ENCODE measurements around the gene DIP2A.
A peak's percentile ranks its signal among the peaks of the same experiment; 100 is the strongest.

Gene DIP2A

DNA sequence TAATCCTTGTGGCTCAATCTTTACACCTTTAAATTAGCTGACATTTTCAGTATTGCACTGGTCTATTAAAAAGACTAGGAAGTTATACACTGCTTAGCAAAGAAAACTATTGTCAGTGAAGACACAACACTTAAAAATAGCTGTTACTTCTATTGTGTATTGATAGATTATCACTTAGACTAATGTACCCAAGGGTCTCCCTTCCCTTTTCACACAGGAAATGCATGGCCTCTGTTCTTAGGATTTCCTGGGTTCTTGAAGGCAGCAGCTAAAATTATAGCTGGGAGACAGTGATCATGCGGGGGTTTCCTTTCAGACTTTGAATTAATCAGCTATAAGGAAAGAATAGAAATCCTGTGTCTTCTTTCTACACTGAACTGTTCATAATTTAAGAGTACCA, 12.8 kb downstream of the DIP2A start:
- H3K27me3 Mint-ChIP-seq, result no peaks in the 10 kb centered on the region
- no peak overlapping the region for H3K4me3 Mint-ChIP-seq
- peaks cover 10% of the 10 kb centered on the region for H3K36me3 Mint-ChIP-seq
- H3K9me3 Mint-ChIP-seq, result no peaks in the 10 kb centered on the region
- ATAC-seq (ENCODE audit: low read depth) (no peak), DNase-seq (ENCODE audit: low spot score in 2 of 2) (no peak)
- peaks cover 19% of the 10 kb centered on the region for H3K4me1 Mint-ChIP-seq
- no peak overlapping the region for H3K27ac Mint-ChIP-seq

DNA sequence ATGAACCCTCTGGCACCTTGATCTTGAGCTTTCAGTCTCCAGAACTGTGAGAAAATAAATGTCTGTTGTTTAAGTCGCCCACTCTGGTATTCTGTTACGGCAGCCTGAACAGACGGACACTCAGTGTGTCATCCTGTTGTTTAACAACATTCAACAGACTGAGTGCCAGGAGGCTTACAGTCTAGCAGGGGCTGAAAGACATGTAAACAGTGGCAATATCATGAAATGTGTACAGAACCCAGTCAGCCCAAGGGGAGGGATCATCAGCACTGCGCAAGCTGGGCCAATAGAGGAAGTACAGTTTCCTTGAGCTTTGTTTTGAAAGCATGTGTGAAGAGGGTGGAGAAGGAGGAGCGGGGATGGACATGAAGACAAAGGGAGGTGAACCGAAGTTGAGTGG, 13.6 kb downstream of the DIP2A start:
- Mint-ChIP-seq H3K36me3 (peaks cover 12% of the 10 kb centered on the region), H3K4me1 (peaks cover 21% of the 10 kb centered on the region), H3K4me3 (no peak overlapping the region), H3K9me3 (no peaks in the 10 kb centered on the region), H3K27ac (no peak overlapping the region), H3K27me3 (no peaks in the 10 kb centered on the region)
- DNase-seq (ENCODE audit: low spot score in 2 of 2) (no peak), ATAC-seq (ENCODE audit: low read depth) (peak; percentile 59)

DNA sequence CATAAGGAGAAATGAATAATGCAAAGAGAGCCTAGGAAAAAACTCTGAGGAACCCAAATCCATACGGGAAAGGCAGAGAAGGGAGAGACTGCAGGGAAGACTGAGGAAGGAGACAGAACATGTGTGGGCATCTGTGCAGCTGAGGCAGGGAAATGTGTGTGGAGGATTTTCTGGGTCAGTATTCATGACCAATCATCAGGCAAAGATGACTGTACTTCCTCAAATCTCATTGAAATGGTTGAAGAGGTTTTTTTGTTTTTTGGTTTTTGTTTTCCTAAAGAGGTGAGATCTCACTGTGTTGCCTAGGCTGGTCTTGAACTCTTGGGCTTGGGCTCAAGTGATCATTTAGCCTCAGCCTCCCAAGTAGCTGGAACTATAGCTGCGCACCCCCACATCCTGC, 15.7 kb downstream of the DIP2A start:
- no peak overlapping the region for H3K27ac Mint-ChIP-seq

DNA sequence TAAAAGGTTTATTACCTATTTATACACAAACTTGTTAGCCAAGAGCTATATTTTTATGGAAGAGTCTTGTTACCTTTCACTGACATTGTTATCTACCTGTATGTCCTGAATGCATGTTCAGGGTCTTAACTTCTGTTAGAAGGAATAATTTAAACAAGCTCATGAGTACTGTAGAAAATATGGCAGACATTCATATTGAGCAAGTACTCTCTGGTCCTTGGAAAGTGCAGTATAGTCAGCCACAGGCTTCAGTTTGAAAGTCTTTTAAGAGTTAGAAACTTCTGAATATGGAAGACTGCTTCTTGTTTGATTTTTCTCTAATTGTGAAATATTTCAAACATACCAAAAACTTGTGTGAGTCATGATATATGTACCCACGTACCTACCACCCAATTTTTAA, 16.6 kb downstream of the DIP2A start:
- no peak for DNase-seq (ENCODE audit: low spot score in 2 of 2)
- ATAC-seq (ENCODE audit: low read depth), result no peak
- Mint-ChIP-seq H3K27me3 (no peaks in the 10 kb centered on the region), H3K36me3 (peaks cover 6% of the 10 kb centered on the region), H3K4me3 (no peak overlapping the region), H3K27ac (no peak overlapping the region), H3K4me1 (peaks cover 21% of the 10 kb centered on the region), H3K9me3 (no peaks in the 10 kb centered on the region)

More for the DNA sequence above, 15.7 kb downstream of the DIP2A start:
- Mint-ChIP-seq H3K27me3 (no peaks in the 10 kb centered on the region), H3K9me3 (no peaks in the 10 kb centered on the region), H3K4me3 (no peak overlapping the region), H3K36me3 (peaks cover 7% of the 10 kb centered on the region), H3K4me1 (peaks cover 21% of the 10 kb centered on the region)
- ATAC-seq (ENCODE audit: low read depth), result no peak
- no peak for DNase-seq (ENCODE audit: low spot score in 2 of 2)

DNA sequence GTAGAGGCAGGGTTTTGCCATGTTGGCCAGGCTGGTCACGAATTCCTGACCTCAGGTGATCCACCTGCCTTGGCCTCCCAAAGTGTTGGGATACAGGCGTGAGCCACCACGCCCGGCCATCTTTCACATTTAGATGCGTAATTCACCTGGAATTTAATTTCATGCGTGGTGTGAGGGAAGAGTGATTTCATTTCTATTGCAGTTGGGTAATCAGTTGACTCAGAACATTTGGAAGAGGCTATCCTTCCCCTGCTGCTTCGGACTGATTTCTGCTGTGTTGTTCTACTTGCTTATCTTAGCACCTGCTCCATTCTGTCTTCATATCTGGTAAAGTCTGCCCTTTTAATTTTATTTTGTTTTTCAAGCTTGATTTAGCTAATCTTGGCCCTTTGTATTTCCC, 19.1 kb downstream of the DIP2A start:
- Mint-ChIP-seq H3K36me3 (peaks cover 10% of the 10 kb centered on the region), H3K27ac (no peak overlapping the region), H3K4me3 (no peak overlapping the region), H3K9me3 (no peaks in the 10 kb centered on the region), H3K27me3 (no peaks in the 10 kb centered on the region), H3K4me1 (peaks cover 21% of the 10 kb centered on the region)
- DNase-seq (ENCODE audit: low spot score in 2 of 2), result no peak
- ATAC-seq (ENCODE audit: low read depth), result no peak

DNA sequence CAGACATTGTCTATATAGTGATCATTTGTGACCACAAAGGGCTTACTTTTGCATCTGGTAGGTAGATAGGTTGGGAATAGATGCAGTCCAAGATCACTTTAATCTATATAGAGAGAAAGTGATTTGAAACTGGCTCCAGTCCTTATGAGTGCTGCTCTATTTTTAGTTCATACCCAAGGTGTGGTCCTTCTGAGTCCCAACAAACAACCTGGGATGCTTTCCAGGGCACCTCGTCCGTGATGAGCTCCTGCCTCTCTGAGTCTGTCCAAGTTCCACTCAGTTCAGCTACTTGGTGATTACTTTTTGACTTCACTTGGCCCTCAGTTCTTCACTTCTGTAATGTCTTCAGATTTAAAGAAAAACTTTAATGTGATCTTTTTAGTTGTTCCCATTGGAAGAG, 20.2 kb downstream of the DIP2A start:
- no peaks in the 10 kb centered on the region for H3K27me3 Mint-ChIP-seq
- H3K4me3 Mint-ChIP-seq, result no peak overlapping the region
- H3K9me3 Mint-ChIP-seq, result no peaks in the 10 kb centered on the region
- DNase-seq (ENCODE audit: low spot score in 2 of 2) (no peak), ATAC-seq (ENCODE audit: low read depth) (no peak)
- peaks cover 10% of the 10 kb centered on the region for H3K36me3 Mint-ChIP-seq
- H3K4me1 Mint-ChIP-seq, result peaks cover 21% of the 10 kb centered on the region
- H3K27ac Mint-ChIP-seq, result no peak overlapping the region

DNA sequence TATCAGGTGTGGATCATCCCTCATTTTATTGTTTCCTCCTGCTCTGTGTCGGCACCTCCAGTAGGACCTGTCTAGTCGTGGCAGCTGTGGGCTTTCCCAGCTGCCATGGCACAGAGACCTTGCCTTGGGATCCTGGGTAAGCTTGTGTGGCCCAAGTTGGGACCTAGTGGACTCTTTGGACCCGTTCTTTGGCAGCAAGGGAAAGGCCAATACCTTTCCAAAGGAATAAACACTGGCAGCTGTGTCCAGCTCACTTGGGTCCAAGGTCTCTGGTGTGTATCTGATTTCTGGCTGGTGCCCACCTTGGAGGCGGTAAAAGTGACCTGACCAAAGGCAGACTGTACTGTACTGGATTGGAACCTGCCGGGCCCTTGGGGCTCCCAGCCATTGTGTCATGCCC, 21.8 kb downstream of the DIP2A start:
- no peaks in the 10 kb centered on the region for H3K9me3 Mint-ChIP-seq
- DNase-seq (ENCODE audit: low spot score in 2 of 2), result no peak
- no peaks in the 10 kb centered on the region for H3K27me3 Mint-ChIP-seq
- H3K27ac Mint-ChIP-seq, result no peak overlapping the region
- peaks cover 13% of the 10 kb centered on the region for H3K4me1 Mint-ChIP-seq
- peaks cover 14% of the 10 kb centered on the region for H3K36me3 Mint-ChIP-seq
- ATAC-seq (ENCODE audit: low read depth), result no peak
- no peak overlapping the region for H3K4me3 Mint-ChIP-seq

DNA sequence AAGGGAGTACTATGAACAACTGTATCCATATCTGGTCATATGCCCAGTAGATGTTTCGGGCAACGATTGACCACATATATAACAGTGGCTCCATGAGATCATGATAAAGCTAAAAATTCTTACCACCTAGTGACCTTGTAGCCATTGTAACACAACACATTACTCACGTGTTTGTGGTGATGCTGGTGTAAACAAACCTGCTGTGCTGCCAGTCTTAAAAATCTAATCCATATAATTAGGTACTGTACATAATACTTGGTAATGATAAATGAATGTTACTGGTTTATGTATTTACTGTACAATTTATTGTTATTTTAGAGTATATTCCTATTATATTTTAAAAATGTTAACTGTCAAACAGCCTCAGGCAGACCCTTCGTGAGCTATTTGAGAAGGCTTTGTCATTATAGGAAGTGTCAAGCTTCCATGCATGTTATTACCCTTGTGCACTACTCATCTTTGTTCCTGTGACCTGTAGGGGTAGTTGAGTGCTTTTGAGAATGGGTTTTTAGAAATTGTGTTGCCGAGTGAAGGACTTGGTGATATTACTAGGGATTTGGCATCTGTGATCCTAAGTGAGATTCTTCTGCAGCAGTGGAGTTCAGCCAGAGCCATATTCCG, 23.6 kb downstream of the DIP2A start:
- DNase-seq (ENCODE audit: low spot score in 2 of 2) (no peak), ATAC-seq (ENCODE audit: low read depth) (no peak)
- peaks cover 9% of the 10 kb centered on the region for H3K4me1 Mint-ChIP-seq
- H3K27ac Mint-ChIP-seq, result no peak overlapping the region
- no peaks in the 10 kb centered on the region for H3K9me3 Mint-ChIP-seq
- H3K36me3 Mint-ChIP-seq, result peaks cover 13% of the 10 kb centered on the region
- no peak overlapping the region for H3K4me3 Mint-ChIP-seq
- no peaks in the 10 kb centered on the region for H3K27me3 Mint-ChIP-seq

DNA sequence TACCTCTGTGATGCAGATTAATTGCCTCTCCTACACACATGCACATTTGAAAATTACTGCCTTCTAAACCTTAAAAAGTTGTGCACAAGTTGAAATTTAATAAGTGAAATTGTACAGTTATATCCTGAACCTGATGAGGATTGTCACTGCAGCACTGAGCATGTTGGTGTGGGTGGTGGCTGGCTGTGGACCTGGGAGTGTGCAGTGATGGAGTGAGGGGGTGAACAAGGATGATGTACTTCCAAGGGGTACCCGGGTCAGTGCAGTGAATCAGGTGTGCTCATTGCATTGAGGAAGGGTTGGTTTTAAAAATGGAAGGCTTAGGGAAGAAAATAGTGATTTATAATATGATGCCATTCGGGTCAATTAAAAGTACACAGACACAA, 24.1 kb downstream of the DIP2A start:
- no peak for DNase-seq (ENCODE audit: low spot score in 2 of 2)
- Mint-ChIP-seq H3K4me1 (peaks cover 9% of the 10 kb centered on the region), H3K27me3 (no peaks in the 10 kb centered on the region), H3K36me3 (peaks cover 13% of the 10 kb centered on the region), H3K4me3 (no peak overlapping the region), H3K9me3 (no peaks in the 10 kb centered on the region), H3K27ac (no peak overlapping the region)
- no peak for ATAC-seq (ENCODE audit: low read depth)

DNA sequence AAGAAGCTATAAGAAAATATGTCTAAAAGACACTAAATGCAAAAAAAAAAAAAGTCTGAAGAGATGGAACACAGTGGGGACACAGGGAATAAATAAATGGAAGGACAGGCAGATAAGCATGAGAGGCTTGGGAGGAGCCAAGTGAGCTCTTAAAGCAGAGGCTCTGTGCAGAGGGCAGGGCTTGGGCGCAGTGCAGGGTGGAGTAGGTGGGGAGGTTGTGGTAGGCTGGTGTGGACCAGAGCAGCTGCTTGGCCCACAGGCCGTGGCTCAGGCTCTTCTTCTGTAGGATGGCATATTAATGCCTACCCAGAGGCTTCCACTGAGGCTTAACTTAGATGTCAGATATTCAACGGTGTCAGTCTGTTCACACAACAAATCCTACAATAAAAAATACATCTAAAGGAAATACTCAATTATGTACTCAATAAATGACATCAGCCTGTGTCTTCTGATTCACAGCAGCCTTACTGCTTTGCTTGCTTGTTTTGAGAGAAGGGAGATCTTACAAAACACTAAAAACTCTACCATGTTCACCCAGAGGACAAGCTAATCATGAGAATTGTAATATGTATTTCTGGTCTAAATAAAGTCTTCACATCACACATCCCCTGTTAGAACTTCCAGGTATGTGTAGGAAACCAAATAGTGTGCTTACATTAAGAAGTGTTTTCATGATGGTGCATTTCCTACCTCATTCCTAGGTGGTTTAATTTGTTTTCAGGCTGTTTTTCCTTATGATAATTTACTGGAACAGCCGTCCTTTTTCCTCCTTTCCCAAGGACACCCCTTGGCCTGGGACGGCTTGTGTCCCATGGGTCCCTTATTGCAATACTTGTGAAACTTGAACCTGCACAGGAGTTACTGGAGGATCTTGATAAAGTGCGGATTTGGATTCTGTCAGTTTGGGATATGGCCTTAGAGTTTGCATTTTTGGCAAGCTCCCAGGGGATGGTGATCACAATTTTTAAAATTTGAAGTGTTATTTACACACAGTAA, 24.9 kb downstream of the DIP2A start:
- Mint-ChIP-seq H3K27ac (no peak overlapping the region), H3K36me3 (peaks cover 13% of the 10 kb centered on the region), H3K4me1 (peaks cover 9% of the 10 kb centered on the region), H3K4me3 (no peak overlapping the region), H3K9me3 (no peaks in the 10 kb centered on the region), H3K27me3 (no peaks in the 10 kb centered on the region)
- ATAC-seq (ENCODE audit: low read depth) (no peak), DNase-seq (ENCODE audit: low spot score in 2 of 2) (no peak)

DNA sequence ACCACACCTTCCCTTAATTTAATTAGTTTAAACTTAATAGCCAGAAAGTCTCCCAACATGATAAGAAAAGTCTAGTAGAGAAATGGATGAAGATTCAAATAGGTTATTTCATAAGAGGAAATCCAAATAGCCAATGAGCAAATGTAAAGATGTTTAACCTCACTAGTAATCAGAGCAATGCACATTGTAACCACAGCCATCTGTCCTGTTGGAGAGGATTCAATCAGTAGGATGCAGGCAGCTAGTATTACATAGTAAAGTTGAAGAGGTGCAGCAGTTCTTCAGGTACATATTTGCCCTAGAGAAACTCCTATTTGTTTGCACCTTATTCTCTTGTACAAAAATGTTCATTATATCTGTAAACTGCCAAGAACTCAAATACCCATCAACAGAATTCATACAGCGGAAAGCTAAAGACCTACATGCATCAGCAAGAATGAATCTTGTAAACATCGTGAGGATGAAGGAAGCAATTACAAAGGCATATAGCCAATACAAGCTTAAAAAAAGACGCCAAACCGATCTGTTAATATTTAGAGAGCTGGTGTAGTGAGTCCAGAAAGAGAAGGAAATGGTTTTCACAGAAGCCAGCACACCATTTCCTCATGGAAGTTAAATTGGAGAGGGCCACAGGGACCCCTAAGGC, 27.9 kb downstream of the DIP2A start:
- DNase-seq (ENCODE audit: low spot score in 2 of 2) (no peak), ATAC-seq (ENCODE audit: low read depth) (no peak)
- Mint-ChIP-seq H3K36me3 (peaks cover 12% of the 10 kb centered on the region), H3K27me3 (no peaks in the 10 kb centered on the region), H3K9me3 (no peaks in the 10 kb centered on the region), H3K4me3 (no peak overlapping the region), H3K27ac (no peak overlapping the region), H3K4me1 (peaks cover 5% of the 10 kb centered on the region)

DNA sequence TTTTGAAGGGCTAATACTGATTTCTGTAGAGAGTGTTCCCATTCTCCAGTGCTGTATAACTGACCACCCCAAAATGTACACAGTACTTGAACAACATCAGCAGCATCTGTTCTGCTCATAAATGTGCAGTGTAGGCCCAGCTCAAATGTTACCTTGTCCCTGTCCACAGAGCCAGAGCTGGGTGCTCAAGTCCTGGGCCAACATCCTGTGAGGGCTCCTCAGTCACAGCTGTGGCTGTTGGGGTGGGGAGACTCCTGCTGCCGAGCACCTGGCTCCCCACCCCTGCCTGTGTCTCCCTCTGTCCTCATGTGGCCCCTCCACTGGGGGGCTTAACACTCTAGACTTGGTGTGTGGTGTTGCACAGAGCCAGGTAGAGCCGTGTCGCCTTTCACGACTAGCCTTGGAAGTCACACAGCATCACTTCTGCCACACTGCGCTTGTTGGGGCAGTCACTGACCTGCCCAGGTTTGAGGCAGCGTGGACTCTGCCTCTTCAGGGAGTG, 30.5 kb downstream of the DIP2A start:
- no peaks in the 10 kb centered on the region for H3K27me3 Mint-ChIP-seq
- ATAC-seq (ENCODE audit: low read depth) (no peak), DNase-seq (ENCODE audit: low spot score in 2 of 2) (no peak)
- no peak overlapping the region for H3K27ac Mint-ChIP-seq
- no peaks in the 10 kb centered on the region for H3K4me1 Mint-ChIP-seq
- peaks cover 4% of the 10 kb centered on the region for H3K9me3 Mint-ChIP-seq
- no peak overlapping the region for H3K4me3 Mint-ChIP-seq
- peaks cover 33% of the 10 kb centered on the region for H3K36me3 Mint-ChIP-seq

DNA sequence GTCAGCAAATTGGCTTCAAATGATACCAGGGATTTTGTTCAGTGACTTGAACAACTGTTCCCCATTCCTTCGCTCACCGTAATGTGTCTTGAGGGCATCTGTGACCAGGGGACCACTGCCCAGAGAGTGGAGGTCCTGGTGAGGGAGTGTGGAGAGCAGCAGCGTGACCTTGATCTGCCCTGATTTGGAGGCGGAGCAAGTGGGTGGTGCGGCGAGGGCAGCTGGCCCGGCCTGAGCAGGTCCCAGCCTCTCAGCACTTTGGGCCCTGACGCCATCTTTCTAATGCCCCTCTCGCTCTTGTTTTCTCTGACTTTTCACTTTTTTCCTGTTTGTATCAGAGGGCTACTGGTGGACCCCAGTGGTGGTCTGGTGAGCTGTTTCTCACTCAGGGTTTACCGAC, 31.1 kb downstream of the DIP2A start:
- Mint-ChIP-seq H3K36me3 (peaks cover 35% of the 10 kb centered on the region), H3K27ac (no peak overlapping the region), H3K9me3 (peaks cover 4% of the 10 kb centered on the region), H3K27me3 (no peaks in the 10 kb centered on the region), H3K4me1 (no peaks in the 10 kb centered on the region), H3K4me3 (no peak overlapping the region)
- DNase-seq (ENCODE audit: low spot score in 2 of 2) (no peak), ATAC-seq (ENCODE audit: low read depth) (no peak)

DNA sequence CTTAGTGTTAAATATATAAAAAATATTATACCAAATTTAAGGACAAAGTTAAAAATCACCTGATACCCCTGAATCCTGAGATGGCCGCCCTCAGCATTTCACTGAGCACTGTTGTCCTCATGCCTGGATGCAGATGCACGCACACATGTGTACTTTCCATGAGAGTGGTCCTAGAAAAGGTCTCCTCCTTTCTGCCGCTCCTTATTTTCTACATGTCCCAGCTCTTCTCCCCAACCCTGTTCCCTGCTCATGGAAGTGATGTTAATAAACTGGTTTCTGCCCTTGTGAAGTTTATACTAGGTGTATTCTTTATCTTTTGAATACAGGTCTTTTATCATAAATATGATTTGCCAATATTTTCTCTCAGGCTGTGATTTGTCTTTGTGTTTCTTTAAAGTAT, 32.9 kb downstream of the DIP2A start:
- no peaks in the 10 kb centered on the region for H3K4me1 Mint-ChIP-seq
- ATAC-seq (ENCODE audit: low read depth) (no peak), DNase-seq (ENCODE audit: low spot score in 2 of 2) (no peak)
- H3K27me3 Mint-ChIP-seq, result no peaks in the 10 kb centered on the region
- H3K36me3 Mint-ChIP-seq, result peaks cover 43% of the 10 kb centered on the region
- H3K27ac Mint-ChIP-seq, result no peak overlapping the region
- H3K4me3 Mint-ChIP-seq, result no peak overlapping the region
- H3K9me3 Mint-ChIP-seq, result peaks cover 4% of the 10 kb centered on the region
